Fibroblast of the aortic adventitia (primary cell): Measurements from ENCODE around the gene DTWD2. TPM values are rescaled to one million over a fixed set of nuclear protein-coding genes. Genes with fewer than 3 reads are reported as not detected.

ENCODE experiments used
- DNase-seq: peaks from one replicate; pipeline ENCODE4 v3.0.0-alpha.2; 2010; ENCODE audit warnings: low read depth
- H3K4me3 ChIP-seq: 2 replicates; pipeline ENCODE4 v1.5.1; 2011; ENCODE audit warnings: low read depth, mild to moderate bottlenecking, control low read depth, low read length, moderate library complexity
- CTCF ChIP-seq: IDR thresholded peaks from 2 replicates; pipeline ENCODE4 v1.5.1; 2011; ENCODE audit warnings: mild to moderate bottlenecking, low read length, control low read depth, inconsistent platforms; ENCODE audit not compliant: insufficient read depth
- total RNA-seq: library from RNA; depleted of rRNA; stranded (reverse); fragments of >200 nt; gene quantifications from 2 replicates; pipeline ENCODE4 v1.2.3, GENCODE V29; 2012; ENCODE audit warnings: low replicate concordance

The DTWD2 gene
- total RNA-seq, 1 donor, result 7.7 TPM

DNA sequence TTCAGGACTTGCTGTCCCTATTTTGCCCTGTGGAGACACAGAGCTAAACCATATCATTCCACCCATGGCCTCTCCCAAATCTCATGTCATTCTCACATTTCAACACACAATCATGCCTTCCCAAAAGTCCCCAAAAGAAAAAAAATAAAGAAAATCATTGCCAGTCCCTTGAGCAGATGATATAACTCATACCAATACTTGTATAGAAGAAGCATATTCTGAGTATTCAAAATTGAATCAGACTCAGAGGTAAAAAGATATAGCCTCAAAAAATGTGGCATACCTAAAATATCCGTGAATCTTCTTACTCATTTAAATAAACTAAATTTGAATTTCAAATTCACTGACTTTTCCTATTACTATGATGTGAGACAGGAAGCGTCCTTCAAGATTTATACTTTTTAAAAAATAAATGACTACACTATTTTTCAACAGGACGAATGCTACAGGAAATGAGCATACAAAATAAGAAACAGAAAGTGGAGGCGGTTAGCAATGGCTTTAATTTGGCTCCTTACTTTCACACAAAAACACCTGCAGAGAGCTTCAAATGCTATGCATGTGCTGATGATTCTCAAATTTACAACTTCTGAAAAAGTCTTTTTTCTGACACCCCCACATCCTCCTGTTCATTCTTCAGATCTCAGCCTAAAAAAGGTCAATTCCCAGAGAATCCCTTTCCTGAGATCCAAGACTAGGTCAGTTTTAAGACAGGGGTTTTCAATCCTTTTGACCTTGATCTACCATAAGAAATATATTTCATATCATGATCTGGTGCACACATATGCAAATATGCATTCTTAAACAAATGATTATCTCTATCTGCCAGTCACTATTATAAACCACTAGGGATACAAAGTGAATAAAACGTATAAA, 42.9 kb upstream of the DTWD2 start:
- no peak for TF ChIP-seq CTCF
- no peak overlapping the region for H3K4me3 ChIP-seq
- DNase-seq, result no peak

GRCh38 chr5:119028575-119028974, 40.2 kb upstream of the DTWD2 start:
- H3K4me3 ChIP-seq, result no peak overlapping the region
- no peak for DNase-seq

DNA sequence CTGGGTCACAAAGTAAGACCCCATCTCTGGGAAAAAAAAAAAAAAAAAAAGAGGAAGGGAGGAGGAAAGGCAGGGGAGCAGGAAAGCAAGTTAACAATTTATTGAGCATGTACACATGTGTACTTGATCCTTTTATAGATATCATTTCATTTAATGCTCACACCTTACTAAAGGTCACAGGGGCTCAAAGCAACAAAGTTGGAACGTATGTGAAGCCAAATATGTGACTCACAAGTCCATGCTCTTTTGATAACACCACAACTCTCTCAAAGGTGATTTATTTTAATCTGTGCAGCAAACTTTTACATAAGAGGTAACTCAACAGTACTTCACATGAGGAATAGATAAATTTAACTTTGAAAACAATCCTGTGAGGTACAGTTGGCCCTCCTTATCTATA, 34.4 kb upstream of the DTWD2 start:
- no peak for DNase-seq

More at GRCh38 chr5:119028575-119028974, 40.2 kb upstream of the DTWD2 start:
- no peak for TF ChIP-seq CTCF

DNA sequence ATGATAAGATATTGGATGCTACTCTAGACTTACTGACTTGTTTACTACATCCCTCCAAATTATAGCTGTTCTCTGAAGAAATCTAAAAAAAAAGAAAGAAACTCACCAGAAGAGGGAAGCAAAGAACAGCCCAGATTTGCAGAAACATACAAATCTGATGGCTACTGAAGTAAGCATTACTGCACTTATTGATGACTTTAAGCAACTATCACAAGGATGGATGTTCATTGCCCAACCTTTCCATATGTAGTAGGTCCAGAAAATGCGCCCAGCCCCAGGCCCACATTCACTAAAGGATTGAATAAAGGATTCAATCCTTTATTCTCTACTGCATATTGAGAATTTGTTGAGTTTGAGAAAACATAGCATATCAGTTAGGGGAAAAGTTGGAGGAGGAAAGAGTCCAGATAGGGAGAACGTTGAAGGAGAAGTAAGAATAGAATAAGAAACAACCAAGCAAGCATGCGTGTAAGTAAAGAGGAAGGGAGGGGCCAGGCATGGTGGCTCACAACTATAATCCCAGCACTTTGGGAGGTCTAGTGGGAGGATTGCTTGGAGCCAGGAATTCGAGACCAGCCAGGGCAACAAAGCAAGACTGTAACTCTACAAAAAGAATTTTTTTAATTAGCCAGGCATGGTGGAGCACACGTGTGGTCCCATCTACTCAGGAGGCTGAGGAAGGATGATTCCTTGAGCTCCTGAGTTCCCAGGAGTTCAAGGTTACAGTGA, 33.8 kb upstream of the DTWD2 start:
- H3K4me3 ChIP-seq, result no peak overlapping the region
- peak; percentile 67 for TF ChIP-seq CTCF
- DNase-seq, result peak; percentile 72

More for the DNA sequence above, 34.4 kb upstream of the DTWD2 start:
- no peak overlapping the region for H3K4me3 ChIP-seq
- TF ChIP-seq CTCF, result no peak

GRCh38 chr5:119021149-119021732, 32.9 kb upstream of the DTWD2 start:
- no peak overlapping the region for H3K4me3 ChIP-seq
- DNase-seq, result no peak
- no peak for TF ChIP-seq CTCF

DNA sequence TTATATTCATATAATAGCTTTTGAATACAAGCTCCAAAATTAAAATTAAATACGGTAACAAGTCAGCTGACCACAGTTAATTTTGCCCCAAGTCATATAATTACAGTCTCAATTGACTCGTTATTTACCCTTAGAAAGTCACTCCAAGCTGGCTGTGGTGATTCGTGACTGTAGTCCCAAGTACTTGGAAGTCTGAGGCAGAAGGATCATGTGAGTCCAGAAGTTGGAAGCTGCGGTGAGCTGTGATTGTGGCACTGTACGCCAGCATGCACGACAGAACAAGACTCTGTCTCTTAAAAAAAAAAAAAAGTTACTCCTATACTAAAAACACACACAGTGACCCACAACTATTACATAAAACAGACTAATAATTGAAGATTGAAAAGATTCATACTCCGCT, 31.6 kb upstream of the DTWD2 start:
- no peak for DNase-seq
- H3K4me3 ChIP-seq, result no peak overlapping the region
- no peak for TF ChIP-seq CTCF
